HG02973 (cell line): Measurements from ENCODE around the gene NBL1.

Experiments
- ATAC-seq: cut with Tn5 transposase; IDR thresholded peaks from one replicate; pipeline ENCODE4 v1.9.1; 2021; ENCODE audit warnings: moderate library complexity; ENCODE audit not compliant: unreplicated experiment

NBL1 gene

DNA sequence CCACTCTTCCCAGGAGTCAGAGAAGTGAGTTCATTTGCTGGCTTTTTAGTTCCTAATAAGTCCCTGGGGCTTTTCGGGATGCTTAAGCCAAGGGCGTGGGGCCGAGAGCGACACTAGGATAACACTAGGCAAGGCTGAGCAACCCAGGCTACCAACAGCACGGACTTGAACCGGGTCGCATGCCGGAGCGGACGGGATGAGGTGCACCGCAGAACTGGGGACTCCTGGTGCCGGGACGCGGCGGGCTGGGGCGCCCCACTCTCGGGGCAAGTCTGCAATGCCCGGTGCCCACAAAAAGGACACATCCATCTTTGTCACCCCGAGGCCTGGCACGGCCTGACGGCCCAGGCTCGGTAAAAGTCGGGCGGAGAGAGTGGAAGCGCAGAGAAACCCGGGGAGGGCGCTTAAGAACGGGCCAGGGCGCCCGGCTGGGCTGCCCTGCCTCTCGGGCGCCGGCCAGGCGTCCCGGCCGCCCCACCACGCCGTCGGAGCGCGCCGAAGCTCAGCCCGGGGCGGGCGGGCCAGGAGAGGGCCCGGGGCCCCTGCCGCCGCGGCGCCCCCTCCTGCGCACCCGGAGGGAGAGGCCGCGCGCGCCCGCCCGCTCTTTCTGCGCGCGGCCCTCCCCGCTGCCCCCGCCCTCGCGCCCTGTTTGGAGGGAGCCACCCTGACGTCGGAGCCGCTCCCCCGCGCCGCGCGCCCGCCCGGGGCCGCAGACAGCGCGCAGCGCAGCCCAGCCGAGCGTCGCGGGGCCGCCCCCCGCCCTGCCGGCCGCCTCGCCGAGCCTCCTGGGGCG is at the start of gene NBL1:
NBL1 (plus strand) TSS at position 710 of the 793 bp plus-strand sequence. CDS start 10,720 bp downstream, outside the sequence.
- no peak for ATAC-seq

DNA sequence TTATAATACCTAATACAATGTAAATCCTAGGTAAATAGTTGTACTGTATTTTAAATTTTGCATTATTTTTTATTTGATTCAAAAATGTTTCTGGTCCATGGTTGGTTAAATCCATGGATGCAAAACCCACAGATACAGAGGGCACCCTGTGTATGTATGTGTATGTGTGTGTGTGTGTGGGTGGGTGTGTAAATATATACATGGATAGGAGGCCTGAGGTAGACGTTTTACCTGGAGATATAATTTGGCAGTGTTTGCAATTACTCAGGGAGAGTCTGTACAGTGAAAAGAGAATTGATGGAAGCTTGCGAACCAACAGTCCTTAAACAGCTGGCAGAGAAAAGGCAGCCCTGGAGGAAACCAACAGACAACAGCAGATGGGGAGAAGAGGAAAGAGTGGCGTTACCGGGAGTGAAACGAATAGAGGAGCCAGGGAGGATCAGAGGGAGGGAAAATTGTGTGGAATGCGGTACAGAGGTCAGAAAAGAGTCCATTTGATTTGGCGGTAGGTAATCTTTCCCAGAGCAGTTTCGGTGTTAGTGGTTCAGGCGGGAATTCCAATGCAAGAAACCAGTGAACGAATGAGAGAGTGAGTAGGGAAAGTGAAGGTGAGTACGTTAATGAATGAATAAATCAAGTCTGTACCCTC is 47.9 kb upstream of the NBL1 start:
- ATAC-seq = no peak

- peak; percentile 79 for ATAC-seq
These were observed 47.2 kb upstream of the NBL1 start for GRCh38 chr1:19596714-19597495.

- no peak for ATAC-seq
These were observed 46.4 kb upstream of the NBL1 start for GRCh38 chr1:19597496-19598309.

DNA sequence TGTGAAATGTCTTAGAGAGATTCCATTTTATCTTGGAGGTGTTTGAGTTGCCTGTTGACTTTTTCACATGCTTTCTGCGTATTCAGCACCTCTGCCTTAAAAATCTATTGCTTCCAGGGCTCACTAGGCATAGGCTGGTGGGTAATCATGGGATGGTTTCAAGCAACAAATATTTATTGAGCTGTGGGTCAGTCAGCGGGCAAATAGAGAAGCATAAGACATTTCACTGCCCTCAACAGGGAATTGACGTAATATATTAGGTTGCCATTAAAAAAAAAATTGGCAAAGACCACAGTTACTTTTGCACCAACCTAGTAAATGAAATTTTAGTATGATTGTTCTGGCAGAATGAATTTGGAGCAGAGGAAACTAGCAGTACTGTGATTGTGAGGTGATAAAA is 44.3 kb upstream of the NBL1 start:
- no peak for ATAC-seq

GRCh38 chr1:19602486-19602885 is 41.6 kb upstream of the NBL1 start:
- ATAC-seq = no peak

DNA sequence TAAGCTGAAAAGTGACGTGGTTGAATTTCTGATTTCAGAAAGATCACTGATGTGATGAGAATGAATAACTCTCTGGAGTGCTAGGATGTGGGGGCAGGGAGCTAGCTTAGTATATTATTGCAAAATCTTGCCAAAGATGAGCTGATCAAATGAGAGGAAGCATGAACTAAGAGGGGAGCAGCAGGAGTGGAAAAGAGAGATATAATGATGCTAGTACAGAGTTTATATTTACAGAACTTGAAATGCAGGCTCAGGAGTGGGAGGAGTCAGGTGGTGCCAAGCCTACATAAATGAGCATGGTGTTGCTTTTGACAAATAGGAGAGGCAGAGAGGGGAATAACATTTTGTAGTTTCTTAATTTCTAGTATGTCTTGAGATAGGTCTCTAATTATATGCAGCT is 38.1 kb upstream of the NBL1 start:
- ATAC-seq = no peak

DNA sequence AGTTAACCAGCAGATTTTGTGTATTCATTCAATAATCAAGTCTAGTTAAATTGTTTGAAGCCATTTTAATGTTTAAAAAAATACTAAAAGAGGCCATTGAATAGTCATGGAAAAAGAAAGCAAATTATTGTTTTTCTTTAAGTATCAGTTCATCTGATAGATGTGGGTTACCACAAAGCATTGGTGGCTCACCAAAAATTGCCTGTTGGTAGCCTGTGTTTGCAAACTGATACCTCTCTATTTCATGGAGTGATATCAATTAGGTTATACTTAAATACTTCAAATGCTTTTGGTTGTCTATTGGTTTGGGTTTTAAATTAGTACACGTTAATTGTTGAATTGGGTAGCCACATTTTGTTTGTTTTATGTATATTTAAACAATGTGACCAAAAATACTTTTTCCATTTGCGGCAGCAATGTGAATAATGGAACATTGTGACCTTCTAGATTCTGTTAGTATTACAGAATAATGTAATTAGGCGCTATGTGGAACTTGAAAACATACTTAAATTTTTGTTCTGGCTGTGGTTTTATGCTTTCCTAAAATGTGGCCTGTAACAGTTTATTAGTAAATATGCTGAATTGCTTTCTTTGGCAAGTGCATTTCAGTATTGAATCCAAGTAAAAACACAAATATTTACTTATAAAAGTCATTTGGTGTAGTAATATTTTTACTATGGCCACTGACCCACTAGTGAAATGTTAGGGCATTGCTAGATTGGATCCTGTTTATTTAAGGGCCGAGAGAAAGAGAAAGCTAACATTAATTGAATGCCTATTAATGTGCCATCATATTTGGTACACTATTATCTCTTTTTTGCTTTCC is 37.1 kb upstream of the NBL1 start:
- no peak for ATAC-seq

DNA sequence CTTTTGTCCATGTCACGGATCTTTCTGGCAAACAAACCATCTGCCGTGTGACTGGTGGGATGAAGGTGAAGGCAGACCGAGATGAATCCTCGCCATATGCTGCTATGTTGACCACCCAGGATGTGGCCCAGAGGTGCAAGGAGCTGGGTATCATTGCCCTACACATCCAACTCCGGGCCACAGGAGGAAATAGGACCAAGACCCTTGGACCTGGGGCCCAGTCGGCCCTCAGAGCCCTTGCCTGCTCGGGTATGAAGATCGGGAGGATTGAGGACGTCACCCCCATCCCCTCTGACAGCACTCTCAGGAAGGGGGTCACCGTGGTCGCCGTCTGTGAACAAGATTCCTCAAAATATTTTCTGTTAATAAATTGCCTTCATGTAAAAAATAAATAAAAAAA is 35.9 kb upstream of the NBL1 start:
- no peak for ATAC-seq

DNA sequence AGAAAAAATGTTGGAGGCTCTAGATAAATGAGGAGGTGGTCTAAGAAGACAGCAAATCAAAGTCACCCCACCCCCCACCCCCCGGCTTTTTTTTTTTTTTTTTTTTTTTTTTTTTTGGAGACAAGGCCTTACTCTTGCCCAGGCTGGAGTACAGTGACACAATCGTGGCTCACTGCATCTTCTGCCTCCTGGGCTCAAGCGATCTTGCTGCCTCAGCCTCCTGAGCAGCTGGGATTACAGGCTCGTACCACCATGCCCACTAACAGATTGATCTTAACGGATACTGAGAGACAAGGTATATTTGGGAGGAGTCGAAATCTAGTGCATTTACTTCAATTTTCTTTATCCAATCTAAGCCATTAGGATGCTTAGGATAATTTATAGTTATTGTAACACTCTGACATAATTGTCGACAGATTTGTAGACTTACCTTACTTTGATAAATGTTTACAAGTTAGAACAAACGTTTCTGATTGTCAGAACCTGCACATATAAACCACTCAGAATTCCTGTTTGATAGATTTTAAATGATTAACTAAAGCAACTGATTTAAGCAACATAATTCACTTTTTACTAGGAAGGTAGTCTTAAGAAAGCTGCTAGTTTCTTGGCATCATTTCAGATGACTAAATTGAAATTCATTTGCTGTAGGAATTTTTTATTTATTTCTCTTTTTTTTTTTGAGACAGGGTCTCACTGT is 33.7 kb upstream of the NBL1 start:
- no peak for ATAC-seq

DNA sequence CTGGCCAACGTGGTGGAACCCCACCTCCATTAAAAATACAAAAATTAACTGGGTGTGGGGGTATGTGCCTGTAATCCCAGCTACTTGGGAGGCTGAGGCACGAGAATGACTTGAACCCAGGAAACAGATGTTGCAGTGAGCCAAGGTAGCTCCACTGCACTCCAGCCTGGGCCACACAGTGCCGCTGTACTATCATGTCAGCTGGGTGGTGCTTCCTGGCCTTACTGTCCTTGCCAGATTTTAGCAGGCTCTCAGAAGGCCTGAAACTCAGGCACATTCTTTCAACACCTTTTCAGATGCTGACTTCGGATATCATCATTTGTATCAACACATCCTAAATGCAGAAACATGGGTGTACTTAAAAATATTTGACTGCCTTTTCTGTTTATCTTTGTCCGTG is 31.6 kb upstream of the NBL1 start:
- ATAC-seq = no peak

- ATAC-seq = no peak
These were observed 30.9 kb upstream of the NBL1 start for GRCh38 chr1:19613171-19613703.

DNA sequence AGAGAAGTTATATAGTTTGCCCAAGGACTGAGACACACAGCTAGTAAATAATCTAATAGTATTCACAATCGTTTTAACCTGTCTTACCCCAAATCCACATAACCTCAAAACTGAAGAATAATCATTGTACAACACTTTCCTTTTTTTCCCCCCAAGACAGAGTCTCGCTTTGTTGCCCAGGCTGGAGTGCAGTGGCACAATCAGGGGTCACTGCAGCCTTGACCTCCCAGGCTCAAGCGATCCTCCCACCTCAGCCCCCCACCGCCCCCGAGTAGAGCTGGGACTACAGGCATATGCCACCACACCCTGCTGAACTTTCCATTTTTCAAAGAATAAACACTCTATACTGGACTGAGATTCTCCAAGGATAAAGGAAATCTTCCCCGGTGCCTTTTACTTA is 28.7 kb upstream of the NBL1 start:
- no peak for ATAC-seq

DNA sequence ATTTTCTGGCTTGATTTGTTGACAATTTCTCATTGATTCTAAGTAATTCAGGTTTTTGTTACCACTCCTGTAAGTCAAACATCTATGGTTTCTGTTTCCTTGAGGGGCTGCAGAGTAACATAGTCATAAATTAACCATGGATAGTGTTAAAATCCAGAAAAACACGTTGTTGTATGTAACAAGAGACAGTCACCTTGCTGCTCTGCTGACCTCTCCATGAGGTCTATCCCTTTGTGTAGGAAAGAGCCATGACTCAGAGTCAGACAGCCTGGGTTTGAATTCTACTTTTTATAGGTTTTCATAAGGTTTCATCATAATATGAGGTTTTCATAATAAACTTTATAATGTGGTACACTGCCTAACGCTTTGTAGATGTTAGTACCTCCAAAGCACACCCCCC is 27.6 kb upstream of the NBL1 start:
- ATAC-seq = no peak

- ATAC-seq = no peak
These were observed 26.7 kb upstream of the NBL1 start for GRCh38 chr1:19617376-19617775.

DNA sequence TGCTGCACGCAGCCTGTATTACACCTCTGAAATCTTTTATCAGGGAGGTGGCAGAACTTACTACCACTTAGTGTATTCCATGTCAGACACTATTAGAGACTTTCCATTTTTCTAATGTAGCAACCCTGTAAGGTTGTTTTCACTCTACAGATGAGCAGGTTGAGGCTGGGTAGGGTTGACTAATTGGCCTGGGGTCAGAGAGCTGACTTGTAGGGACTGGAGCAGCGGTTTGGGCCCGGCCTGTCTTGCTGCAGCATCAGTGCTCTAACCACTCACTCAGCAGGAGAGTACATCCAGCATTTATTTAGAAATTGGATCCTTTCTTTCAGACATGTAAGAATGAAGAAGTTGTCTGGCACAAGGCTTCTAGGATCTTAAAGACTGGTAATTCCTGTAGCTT is 25.7 kb upstream of the NBL1 start:
- ATAC-seq = no peak

- ATAC-seq = no peak
These were observed 24.3 kb upstream of the NBL1 start for GRCh38 chr1:19619697-19620384.

- ATAC-seq = no peak
These were observed 23.3 kb upstream of the NBL1 start for GRCh38 chr1:19620786-19621185.
